MM.1S (cell line): ENCODE results near the gene EHHADH.

Experiments
- DNase-seq: peaks from one replicate; pipeline ENCODE4 v3.0.0-alpha.2; 2015
- H2AFZ ChIP-seq: fragments of 300-600 bp; sonication (generic); 2 replicates; pipeline ENCODE4 v1.6.0; 2016; ENCODE audit warnings: antibody characterized with exemption, low read length
- H3F3A ChIP-seq: fragments of 300-600 bp; sonication (generic); 2 replicates; pipeline ENCODE4 v1.6.1; 2016; ENCODE audit warnings: mild to moderate bottlenecking, antibody characterized with exemption, low read length, moderate library complexity, mixed read lengths; ENCODE audit not compliant: insufficient read depth
- H3K27ac ChIP-seq: fragments of 300-600 bp; sonication (generic); 2 replicates; pipeline ENCODE4 v1.5.1; 2016; ENCODE audit warnings: mild to moderate bottlenecking, low read length
- H3K27me3 ChIP-seq: fragments of 300-600 bp; sonication (generic); replicated peaks from 2 replicates; pipeline ENCODE4 v1.6.0; 2016; ENCODE audit warnings: low read length; ENCODE audit not compliant: insufficient read depth
- H3K36me3 ChIP-seq: fragments of 300-600 bp; sonication (generic); replicated peaks from 2 replicates; pipeline ENCODE4 v1.6.1; 2016; ENCODE audit warnings: mild to moderate bottlenecking, low read length, mixed read lengths; ENCODE audit not compliant: insufficient read depth
- H3K4me1 ChIP-seq: fragments of 300-600 bp; sonication (generic); 2 replicates; pipeline ENCODE4 v1.6.1; 2016; ENCODE audit warnings: low read length, mixed read lengths
- H3K4me2 ChIP-seq: fragments of 300-600 bp; sonication (generic); 2 replicates; pipeline ENCODE4 v1.6.0; 2016; ENCODE audit warnings: low read depth, low read length
- H3K4me3 ChIP-seq: fragments of 300-600 bp; sonication (generic); 2 replicates; pipeline ENCODE4 v1.5.1; 2016; ENCODE audit warnings: low read length, mixed read lengths
- H3K79me2 ChIP-seq: fragments of 300-600 bp; sonication (generic); 2 replicates; pipeline ENCODE4 v1.6.1; 2016; ENCODE audit warnings: mixed run types, low read length, mixed read lengths
- H3K9ac ChIP-seq: fragments of 300-600 bp; sonication (generic); 2 replicates; pipeline ENCODE4 v1.6.1; 2016; ENCODE audit warnings: low read length, mixed read lengths
- H3K9me2 ChIP-seq: fragments of 300-600 bp; sonication (generic); replicated peaks from 2 replicates; pipeline ENCODE4 v1.6.1; 2016; ENCODE audit warnings: mild to moderate bottlenecking, low read length, mixed read lengths; ENCODE audit not compliant: insufficient read depth
- H3K9me3 ChIP-seq: fragments of 300-600 bp; sonication (generic); replicated peaks from 2 replicates; pipeline ENCODE4 v1.6.1; 2016; ENCODE audit warnings: mild to moderate bottlenecking, low read length, mixed read lengths; ENCODE audit not compliant: insufficient read depth
- H4K20me1 ChIP-seq: fragments of 300-600 bp; sonication (generic); 2 replicates; pipeline ENCODE4 v1.6.1; 2016; ENCODE audit warnings: mild to moderate bottlenecking, low read length, moderate library complexity, mixed read lengths; ENCODE audit not compliant: insufficient read depth
- EZH2 ChIP-seq: fragments of 300-600 bp; sonication (generic); optimal IDR thresholded peaks from 2 replicates; pipeline ENCODE3; 2017; ENCODE audit warnings: low read depth, mild to moderate bottlenecking, antibody characterized with exemption, low read length, mixed read lengths
- EZH2phosphoT487 ChIP-seq: fragments of 300-600 bp; sonication (generic); IDR thresholded peaks from 2 replicates; pipeline ENCODE4 v1.6.1; 2018; ENCODE audit warnings: antibody characterized with exemption, low read length
- TF ChIP-seq, protein P1 (sequence below): fragments of 300-600 bp; sonication (generic); IDR thresholded peaks from 2 replicates; pipeline ENCODE4 v1.5.1; 2016; ENCODE audit warnings: antibody characterized with exemption, low read length, mixed read lengths

The EHHADH gene

GRCh38 chr3:185151964-185152409 is 101.9 kb downstream of the EHHADH start:
- H3K4me2 ChIP-seq, result peak overlapping the region; percentile 77
- peaks cover 14% of the 10 kb centered on the region for H3K79me2 ChIP-seq
- H3K27me3 ChIP-seq, result 0 out of 2 replicates have a peak, but pooled peaks cover 9% of the 10 kb centered on the region
- peaks cover 12% of the 10 kb centered on the region for H3F3A ChIP-seq
- H4K20me1 ChIP-seq, result no peaks in the 10 kb centered on the region
- peak overlapping the region; percentile 86 for H2AFZ ChIP-seq
- H3K9ac ChIP-seq, result peak overlapping the region; percentile 70; the same call in 1 of the 2 replicates
- TF ChIP-seq EZH2phosphoT487, result no peak
- no peak for TF ChIP-seq EZH2
- TF ChIP-seq, protein P1, sequence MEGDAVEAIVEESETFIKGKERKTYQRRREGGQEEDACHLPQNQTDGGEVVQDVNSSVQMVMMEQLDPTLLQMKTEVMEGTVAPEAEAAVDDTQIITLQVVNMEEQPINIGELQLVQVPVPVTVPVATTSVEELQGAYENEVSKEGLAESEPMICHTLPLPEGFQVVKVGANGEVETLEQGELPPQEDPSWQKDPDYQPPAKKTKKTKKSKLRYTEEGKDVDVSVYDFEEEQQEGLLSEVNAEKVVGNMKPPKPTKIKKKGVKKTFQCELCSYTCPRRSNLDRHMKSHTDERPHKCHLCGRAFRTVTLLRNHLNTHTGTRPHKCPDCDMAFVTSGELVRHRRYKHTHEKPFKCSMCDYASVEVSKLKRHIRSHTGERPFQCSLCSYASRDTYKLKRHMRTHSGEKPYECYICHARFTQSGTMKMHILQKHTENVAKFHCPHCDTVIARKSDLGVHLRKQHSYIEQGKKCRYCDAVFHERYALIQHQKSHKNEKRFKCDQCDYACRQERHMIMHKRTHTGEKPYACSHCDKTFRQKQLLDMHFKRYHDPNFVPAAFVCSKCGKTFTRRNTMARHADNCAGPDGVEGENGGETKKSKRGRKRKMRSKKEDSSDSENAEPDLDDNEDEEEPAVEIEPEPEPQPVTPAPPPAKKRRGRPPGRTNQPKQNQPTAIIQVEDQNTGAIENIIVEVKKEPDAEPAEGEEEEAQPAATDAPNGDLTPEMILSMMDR, result no peak
- H3K9me3 ChIP-seq, result no peaks in the 10 kb centered on the region
- H3K4me3 ChIP-seq, result peak overlapping the region; percentile 79
- H3K36me3 ChIP-seq, result no peaks in the 10 kb centered on the region
- no peak for DNase-seq
- H3K27ac ChIP-seq, result no peak overlapping the region
- no peaks in the 10 kb centered on the region for H3K9me2 ChIP-seq
- H3K4me1 ChIP-seq, result 0 out of 2 replicates have a peak, but pooled peaks cover 9% of the 10 kb centered on the region

DNA sequence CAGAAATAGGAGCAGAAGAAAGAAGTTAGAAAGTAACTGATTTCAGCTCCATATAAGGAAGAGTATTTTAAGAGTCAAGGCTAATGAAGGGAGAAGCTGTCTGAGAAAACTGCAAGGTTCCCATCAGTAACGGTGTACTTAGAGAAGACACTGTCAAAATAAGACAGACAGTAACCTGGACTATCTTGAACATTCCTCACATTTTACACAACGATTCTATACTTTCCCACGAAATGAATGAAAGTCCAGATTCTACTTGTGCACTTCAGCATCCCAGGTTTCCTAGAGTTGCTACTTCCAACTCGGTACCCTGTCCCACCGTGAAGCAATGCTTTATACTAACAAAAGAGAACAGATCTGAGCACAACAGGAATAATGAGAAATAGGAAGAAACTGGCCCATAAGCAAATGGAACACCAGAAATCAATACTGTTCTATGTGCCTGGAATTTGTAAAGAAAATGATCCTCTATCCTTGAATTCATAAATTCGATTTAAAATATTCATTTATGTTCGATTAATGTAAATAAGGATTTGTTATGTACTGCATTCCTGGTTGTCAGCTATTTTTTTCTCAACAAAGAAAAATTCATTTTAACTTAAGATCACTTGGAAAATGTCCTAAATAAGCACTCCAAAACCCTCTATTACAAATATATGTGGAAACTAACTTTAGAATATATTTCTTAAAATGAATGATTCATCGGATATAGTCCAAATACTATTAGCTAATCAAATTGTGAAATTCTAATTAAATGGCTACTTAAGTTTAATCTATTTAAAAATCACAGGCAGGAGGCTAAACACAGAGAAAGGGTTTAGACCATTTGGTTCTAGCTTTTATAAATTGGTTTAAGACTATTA is 102.5 kb downstream of the EHHADH start:
- peak overlapping the region; percentile 86; the same call in 1 of the 2 replicates for H2AFZ ChIP-seq
- peak overlapping the region; percentile 79 for H3K4me3 ChIP-seq
- TF ChIP-seq EZH2, result no peak
- TF ChIP-seq, protein P1, result no peak
- TF ChIP-seq EZH2phosphoT487, result no peak

DNA sequence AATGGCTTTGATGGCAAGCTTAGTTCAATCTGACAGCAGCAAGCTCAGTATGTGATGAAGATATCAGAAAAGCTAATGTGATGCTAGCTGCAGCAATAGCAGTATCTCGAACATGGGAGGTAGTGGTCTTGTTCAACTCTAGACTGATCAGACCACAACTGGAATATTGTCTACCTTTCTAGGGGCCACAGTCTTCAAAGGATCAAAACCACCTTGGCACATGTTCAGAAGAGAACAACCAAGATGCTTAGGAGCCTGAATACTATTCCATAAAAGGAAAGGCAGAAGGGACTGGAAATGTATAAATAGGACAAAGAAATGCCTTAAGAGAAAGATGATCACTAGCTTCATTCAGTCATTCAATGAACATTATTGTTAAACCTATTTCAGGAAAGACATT is 103.3 kb downstream of the EHHADH start:
- Histone ChIP-seq H3K9me3 (no peaks in the 10 kb centered on the region), H3K9me2 (no peaks in the 10 kb centered on the region), H3F3A (peaks cover 12% of the 10 kb centered on the region), H3K4me2 (no peak overlapping the region), H3K4me3 (no peak overlapping the region), H3K36me3 (no peaks in the 10 kb centered on the region), H3K9ac (no peak overlapping the region), H2AFZ (no peak overlapping the region), H3K4me1 (0 out of 2 replicates have a peak, but pooled peaks cover 9% of the 10 kb centered on the region), H3K27ac (no peak overlapping the region), H4K20me1 (no peaks in the 10 kb centered on the region), H3K79me2 (peaks cover 14% of the 10 kb centered on the region), H3K27me3 (0 out of 2 replicates have a peak, but pooled peaks cover 9% of the 10 kb centered on the region)
- no peak for DNase-seq
- TF ChIP-seq EZH2phosphoT487, result no peak
- TF ChIP-seq EZH2, result no peak
- TF ChIP-seq, protein P1, result no peak

More for the DNA sequence above, 102.5 kb downstream of the EHHADH start:
- peaks cover 14% of the 10 kb centered on the region for H3K79me2 ChIP-seq
- 0 out of 2 replicates have a peak, but pooled peaks cover 9% of the 10 kb centered on the region for H3K27me3 ChIP-seq
- no peak for DNase-seq
- no peaks in the 10 kb centered on the region for H3K36me3 ChIP-seq
- 0 out of 2 replicates have a peak, but pooled peaks cover 9% of the 10 kb centered on the region for H3K4me1 ChIP-seq
- no peaks in the 10 kb centered on the region for H3K9me3 ChIP-seq
- no peaks in the 10 kb centered on the region for H4K20me1 ChIP-seq
- H3K9ac ChIP-seq, result peak overlapping the region; percentile 70; the same call in 1 of the 2 replicates
- peak overlapping the region; percentile 77 for H3K4me2 ChIP-seq
- H3F3A ChIP-seq, result peaks cover 12% of the 10 kb centered on the region
- no peaks in the 10 kb centered on the region for H3K9me2 ChIP-seq
- H3K27ac ChIP-seq, result no peak overlapping the region
